ENCODE data around the gene SCTR. TPM values are rescaled to one million over a fixed set of nuclear protein-coding genes. Genes with fewer than 3 reads are reported as not detected.

SCTR gene
- total RNA-seq (2014; rRNA removed; shearing (Covaris generic)) = not detected in 2 replicates

DNA sequence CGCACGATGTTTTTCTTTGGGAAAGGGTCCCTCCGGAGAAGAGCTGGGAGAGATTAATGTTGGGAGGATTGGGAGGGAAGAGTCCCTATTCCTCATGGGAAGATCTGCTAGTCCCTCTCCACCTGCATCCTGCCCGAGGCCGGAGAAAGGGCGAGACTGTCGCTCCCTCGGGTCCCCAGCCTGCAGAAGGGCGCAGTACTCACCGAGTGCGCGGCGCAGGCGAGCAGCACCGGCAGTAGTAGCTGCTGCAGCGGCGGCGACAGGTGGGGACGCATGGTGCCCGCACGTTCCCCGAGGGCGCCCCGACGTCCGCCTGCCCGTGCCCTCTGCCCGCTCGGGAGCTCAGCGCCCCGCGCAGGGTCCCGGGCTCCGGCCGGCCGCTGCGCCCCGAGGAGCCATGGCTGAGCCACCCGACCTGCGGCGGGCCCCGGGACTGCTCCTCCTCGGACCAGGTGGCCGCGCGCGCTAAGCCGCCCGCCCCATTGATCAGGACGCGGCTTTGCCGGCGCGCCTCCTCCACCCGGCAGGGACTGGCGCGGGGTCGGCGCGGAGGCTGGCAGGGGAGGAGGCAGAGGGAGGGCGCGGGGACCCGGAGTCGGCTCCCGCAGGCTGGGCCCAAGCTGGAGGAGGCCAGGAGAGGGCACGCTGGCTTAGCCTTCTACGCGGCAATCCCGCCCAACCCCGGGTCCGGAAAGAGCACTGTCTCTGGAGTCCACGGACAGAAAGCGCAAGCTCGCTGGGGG lies at the start of gene SCTR:
TSS of gene SCTR (minus strand) at position 532 of the 743 bp plus-strand sequence. CDS start at position 275, 257 bp downstream.

DNA sequence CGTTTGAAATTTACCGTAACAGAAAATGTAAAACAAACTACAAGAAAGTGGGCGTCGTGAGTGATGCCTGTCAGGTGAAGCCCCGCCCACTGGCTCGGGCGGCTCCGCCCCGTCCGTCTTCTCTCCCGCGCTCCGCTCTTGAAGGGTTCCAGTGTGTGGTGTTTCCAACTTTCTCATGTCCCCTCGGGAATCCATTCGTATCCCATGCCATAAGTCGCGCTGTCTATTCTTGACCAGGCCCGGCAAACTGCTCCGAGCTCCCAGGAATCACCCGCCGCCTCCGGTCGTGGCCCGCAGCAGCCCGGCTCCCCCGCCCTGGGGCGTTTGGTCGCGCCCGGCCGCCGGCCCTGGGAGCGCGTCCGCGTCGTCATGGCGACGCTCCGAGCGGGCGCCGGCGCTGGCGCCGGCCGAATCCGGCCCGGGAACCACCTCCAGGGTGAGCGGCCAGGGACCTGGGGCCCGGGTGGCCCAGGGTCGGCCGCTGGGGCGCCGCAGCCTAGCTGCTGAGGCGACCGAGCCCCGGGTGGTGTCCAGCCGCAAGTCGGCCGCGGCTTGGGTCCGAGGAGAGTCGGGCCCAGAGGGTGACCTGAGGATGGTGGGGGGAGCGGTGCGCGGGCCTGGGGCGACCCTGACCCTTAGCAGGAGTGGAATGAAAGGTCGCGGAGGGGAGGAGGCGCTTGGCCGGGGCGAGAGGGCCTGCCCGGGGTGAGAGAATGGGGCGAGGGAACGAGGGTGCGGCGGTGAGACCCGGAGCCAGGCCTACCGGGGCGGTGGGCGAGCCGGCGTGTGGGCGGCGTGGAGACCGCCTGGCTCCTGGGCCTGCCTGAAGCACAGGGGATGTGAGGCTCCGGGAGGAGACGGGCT lies 20.0 kb upstream of the SCTR start, which contains the start of gene CFAP221:
TSS of gene CFAP221 (plus strand) at position 375 of the 864 bp plus-strand sequence. CDS start 1,683 bp downstream, outside the sequence.

GRCh38 chr2:119431155-119431975 lies 92.9 kb downstream of the SCTR start, which contains the start of gene TMEM37:
Gene TMEM37, plus strand, starts transcription at chr2:119431854. Its CDS starts 50 bp downstream, at chr2:119431904.

Other genes with a start within 250 kb of the SCTR start
- gene C2orf76, start 157.6 kb downstream of the SCTR start, total RNA-seq (2014; rRNA removed; shearing (Covaris generic)) = 1.7 and 7.7 TPM in 2 replicates
- gene DBI, start 157.5 kb downstream of the SCTR start, total RNA-seq (2014; rRNA removed; shearing (Covaris generic)) = 90.7 and 117 TPM in 2 replicates
- gene TMEM37, start 92.6 kb downstream of the SCTR start, total RNA-seq (2014; rRNA removed; shearing (Covaris generic)) = not detected in 2 replicates
- gene CFAP221, start 20.0 kb upstream of the SCTR start, total RNA-seq (2014; rRNA removed; shearing (Covaris generic)) = not detected in 2 replicates
- gene TMEM177, start 154.7 kb upstream of the SCTR start, total RNA-seq (2014; rRNA removed; shearing (Covaris generic)) = 14.9 and 16.8 TPM in 2 replicates
- 28.0 and 35.6 TPM in 2 replicates for gene PTPN4, start 235.4 kb upstream of the SCTR start, total RNA-seq (2014; rRNA removed; shearing (Covaris generic))

Data from A375 (cell line).